Measurements from ENCODE around the gene WTIP. TPM values are rescaled to one million over a fixed set of nuclear protein-coding genes. Genes with fewer than 3 reads are reported as not detected.
"Not testable (repeated sequence)": the region's sequence is repeated elsewhere in the genome, so short reads cannot be mapped to it uniquely, and the experiment has no call there.

WTIP gene
- total and polyA plus RNA-seq, 9 donors = 16.5 to 26.2 (median 20.8) TPM

DNA sequence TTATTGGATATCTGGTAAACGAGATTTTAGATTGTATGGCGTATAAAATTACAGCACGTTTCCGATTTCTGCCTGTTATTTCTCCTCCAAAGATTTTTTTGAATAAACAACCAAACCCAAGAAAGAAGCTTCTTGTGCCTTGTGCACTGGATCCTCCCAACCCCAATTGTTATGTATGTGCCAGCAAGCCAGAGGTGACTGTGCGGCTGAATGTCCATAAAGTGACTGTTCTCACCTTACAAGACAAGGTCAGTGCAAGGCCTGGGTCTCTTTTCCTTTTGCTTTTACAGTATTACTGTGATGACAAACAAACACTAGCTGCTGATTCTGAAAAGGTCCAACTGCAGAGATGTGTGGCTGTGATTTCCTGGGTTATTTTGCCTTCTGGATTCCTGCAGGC is 22.9 kb upstream of the WTIP start:
- Histone ChIP-seq H3K36me3 (ENCODE audit: control insufficient read depth, insufficient read depth, low read length) (peaks cover 59% of the 10 kb centered on the region), H3K27ac (ENCODE audit: low read length) (no peak overlapping the region), H3K9me3 (replicated peaks; ENCODE audit: control insufficient read depth, low read depth, low read length) (no peaks in the 10 kb centered on the region), H3K4me3 (ENCODE audit: low read length) (no peak overlapping the region), H3K27me3 (ENCODE audit: control insufficient read depth, insufficient read depth, low read length) (no peaks in the 10 kb centered on the region), H3K4me1 (ENCODE audit: control insufficient read depth, insufficient read depth, low read length) (peaks cover 12% of the 10 kb centered on the region)
- WGBS (ENCODE audit: insufficient coverage) = 83% methylated on average over 1 of the region's 5 CpGs
- no peak for DNase-seq

DNA sequence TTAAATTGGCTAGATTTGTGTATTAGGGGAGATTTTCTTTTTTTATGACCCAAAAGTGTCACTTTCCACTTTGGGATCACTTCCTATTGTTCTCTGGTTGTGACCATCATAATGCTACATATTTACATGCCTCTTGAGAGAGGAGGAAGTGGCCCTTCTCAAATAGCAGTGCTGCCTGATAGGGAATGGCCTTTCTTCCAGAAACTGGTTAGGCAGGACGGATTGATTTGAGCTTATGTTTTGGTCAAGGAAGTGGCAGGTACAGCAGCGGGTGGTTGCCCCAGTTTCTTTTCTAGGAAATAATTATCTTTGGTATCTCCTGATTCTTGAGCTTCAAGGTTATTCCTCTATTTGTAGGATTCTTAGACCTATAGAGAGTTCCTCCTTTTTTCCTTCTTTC is 21.9 kb upstream of the WTIP start:
- Histone ChIP-seq H3K9me3 (replicated peaks; ENCODE audit: control insufficient read depth, low read depth, low read length) (no peaks in the 10 kb centered on the region), H3K27me3 (ENCODE audit: control insufficient read depth, insufficient read depth, low read length) (no peaks in the 10 kb centered on the region), H3K36me3 (ENCODE audit: control insufficient read depth, insufficient read depth, low read length) (peaks cover 58% of the 10 kb centered on the region), H3K4me1 (ENCODE audit: control insufficient read depth, insufficient read depth, low read length) (peaks cover 12% of the 10 kb centered on the region), H3K4me3 (ENCODE audit: low read length) (no peak overlapping the region), H3K27ac (ENCODE audit: low read length) (no peak overlapping the region)
- DNase-seq = no peak
- WGBS (ENCODE audit: insufficient coverage) = no CpG with 5 or more reads among the region's 2 CpGs

DNA sequence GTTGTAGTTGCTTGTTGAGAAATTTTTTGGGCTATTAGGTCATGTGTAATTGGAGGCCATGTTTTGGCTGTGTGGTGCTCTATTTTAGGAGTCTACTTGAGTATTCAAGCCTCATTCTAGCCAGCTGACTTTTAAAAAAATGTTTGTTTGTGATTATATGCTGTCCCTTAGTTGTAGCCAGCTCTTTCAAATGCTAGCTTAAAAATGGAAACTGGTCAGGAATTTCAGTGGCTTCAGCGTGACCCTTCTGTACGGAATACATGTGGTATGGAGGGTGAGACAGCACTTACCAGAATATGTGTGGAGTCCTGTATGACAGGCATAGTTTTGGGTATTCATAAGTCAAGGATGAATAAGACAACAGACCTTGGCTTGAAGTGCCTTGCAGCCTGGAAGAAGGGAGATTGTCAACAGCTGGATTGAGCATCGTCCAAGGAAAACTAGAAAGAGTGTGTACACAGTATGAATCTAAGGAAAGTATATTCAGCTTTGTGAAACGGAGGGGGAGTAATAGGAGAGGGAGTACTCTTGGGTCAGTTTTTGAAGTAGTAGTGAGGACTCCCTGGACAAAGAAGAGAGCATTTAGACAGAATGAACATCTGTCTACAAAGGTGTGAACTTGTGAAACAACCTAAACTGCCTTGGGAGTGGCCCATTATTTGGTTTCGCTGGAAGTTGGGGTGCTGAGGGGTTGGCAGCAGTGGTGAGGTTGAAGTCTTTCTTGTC is 20.0 kb upstream of the WTIP start:
- Histone ChIP-seq H3K27me3 (ENCODE audit: control insufficient read depth, insufficient read depth, low read length) (no peaks in the 10 kb centered on the region), H3K4me3 (ENCODE audit: low read length) (no peak overlapping the region), H3K27ac (ENCODE audit: low read length) (peak overlapping the region; percentile 20), H3K36me3 (ENCODE audit: control insufficient read depth, insufficient read depth, low read length) (peaks cover 67% of the 10 kb centered on the region), H3K4me1 (ENCODE audit: control insufficient read depth, insufficient read depth, low read length) (peaks cover 12% of the 10 kb centered on the region), H3K9me3 (replicated peaks; ENCODE audit: control insufficient read depth, low read depth, low read length) (no peaks in the 10 kb centered on the region)
- DNase-seq = no peak
- WGBS (ENCODE audit: insufficient coverage) = 72% methylated on average over 4 of the region's 5 CpGs

DNA sequence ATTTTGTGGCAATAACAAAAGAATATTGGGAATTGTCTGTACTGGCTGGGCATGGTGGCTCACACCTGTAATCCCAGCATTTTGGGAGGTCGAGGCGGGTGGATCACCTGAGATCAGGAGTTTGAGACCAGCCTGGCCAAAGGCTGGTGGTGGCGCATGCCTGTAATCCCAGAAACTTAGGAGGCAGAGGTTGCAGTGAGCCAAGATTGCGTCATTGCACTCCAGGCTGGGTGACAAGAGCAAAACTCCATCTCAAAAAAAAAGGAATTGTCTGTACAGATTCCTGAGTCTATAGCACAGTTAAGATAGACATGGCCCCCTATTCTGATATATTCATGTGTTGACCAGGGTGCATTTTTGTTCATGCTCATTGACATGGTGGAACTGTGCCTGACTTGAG is 16.8 kb upstream of the WTIP start:
- H3K9me3 ChIP-seq (replicated peaks; ENCODE audit: control insufficient read depth, low read depth, low read length); DNase-seq; H3K27ac ChIP-seq (ENCODE audit: low read length); H3K27me3 ChIP-seq (ENCODE audit: control insufficient read depth, insufficient read depth, low read length); H3K4me3 ChIP-seq (ENCODE audit: low read length); H3K4me1 ChIP-seq (ENCODE audit: control insufficient read depth, insufficient read depth, low read length): not testable (repeated sequence)
- H3K36me3 ChIP-seq (ENCODE audit: control insufficient read depth, insufficient read depth, low read length) = peaks cover 68% of the 10 kb centered on the region
- 93% methylated on average over 3 of the region's 4 CpGs for WGBS (ENCODE audit: insufficient coverage)

DNA sequence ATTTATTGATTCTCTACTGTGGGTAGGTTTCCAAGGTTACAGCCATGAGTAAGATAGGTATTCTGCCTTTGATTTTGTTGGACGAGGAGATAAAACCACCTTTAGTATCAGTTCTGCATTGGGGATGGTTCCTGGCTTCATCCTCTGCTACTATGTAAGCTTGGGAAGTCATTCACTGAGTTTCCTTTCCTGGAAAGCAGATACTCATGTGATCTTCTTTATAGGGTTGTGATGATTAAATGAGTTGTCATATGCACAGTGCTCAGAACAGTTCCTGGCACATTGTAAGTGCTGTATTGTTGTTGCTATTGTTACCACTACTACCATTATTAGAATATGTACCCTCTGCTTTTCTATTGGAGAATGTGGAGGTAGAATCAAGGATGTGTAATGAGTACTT is 13.1 kb upstream of the WTIP start:
- no peaks in the 10 kb centered on the region for H3K4me1 ChIP-seq (ENCODE audit: control insufficient read depth, insufficient read depth, low read length)
- DNase-seq = no peak
- WGBS (ENCODE audit: insufficient coverage) = no CpG with 5 or more reads among the region's 1 CpG
- H3K36me3 ChIP-seq (ENCODE audit: control insufficient read depth, insufficient read depth, low read length) = peaks cover 55% of the 10 kb centered on the region
- no peak overlapping the region for H3K27ac ChIP-seq (ENCODE audit: low read length)
- no peak overlapping the region for H3K4me3 ChIP-seq (ENCODE audit: low read length)
- H3K9me3 ChIP-seq (replicated peaks; ENCODE audit: control insufficient read depth, low read depth, low read length) = no peaks in the 10 kb centered on the region
- H3K27me3 ChIP-seq (ENCODE audit: control insufficient read depth, insufficient read depth, low read length) = no peaks in the 10 kb centered on the region

DNA sequence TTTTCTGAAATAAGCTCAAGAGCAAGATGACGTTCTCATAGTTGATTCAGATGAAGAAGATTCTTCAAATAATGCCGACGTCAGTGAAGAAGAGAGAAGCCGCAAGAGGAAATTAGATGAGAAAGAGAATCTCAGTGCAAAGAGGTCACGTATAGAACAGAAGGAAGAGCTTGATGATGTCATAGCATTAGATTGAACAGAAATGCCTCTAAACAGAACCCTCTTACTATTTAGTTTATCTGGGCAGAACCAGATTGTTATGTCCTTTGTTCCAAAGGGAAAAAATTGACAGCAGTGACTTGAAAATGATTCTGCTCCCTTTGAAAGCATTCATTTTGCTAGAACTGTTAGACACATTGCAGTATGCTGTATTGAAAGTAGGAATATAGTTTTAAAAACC is 12.5 kb upstream of the WTIP start:
- H3K27me3 ChIP-seq (ENCODE audit: control insufficient read depth, insufficient read depth, low read length); H3K27ac ChIP-seq (ENCODE audit: low read length); DNase-seq; H3K4me3 ChIP-seq (ENCODE audit: low read length); H3K4me1 ChIP-seq (ENCODE audit: control insufficient read depth, insufficient read depth, low read length); H3K9me3 ChIP-seq (replicated peaks; ENCODE audit: control insufficient read depth, low read depth, low read length): not testable (repeated sequence)
- WGBS (ENCODE audit: insufficient coverage) = no CpG with 5 or more reads among the region's 5 CpGs
- H3K36me3 ChIP-seq (ENCODE audit: control insufficient read depth, insufficient read depth, low read length) = peaks cover 49% of the 10 kb centered on the region

DNA sequence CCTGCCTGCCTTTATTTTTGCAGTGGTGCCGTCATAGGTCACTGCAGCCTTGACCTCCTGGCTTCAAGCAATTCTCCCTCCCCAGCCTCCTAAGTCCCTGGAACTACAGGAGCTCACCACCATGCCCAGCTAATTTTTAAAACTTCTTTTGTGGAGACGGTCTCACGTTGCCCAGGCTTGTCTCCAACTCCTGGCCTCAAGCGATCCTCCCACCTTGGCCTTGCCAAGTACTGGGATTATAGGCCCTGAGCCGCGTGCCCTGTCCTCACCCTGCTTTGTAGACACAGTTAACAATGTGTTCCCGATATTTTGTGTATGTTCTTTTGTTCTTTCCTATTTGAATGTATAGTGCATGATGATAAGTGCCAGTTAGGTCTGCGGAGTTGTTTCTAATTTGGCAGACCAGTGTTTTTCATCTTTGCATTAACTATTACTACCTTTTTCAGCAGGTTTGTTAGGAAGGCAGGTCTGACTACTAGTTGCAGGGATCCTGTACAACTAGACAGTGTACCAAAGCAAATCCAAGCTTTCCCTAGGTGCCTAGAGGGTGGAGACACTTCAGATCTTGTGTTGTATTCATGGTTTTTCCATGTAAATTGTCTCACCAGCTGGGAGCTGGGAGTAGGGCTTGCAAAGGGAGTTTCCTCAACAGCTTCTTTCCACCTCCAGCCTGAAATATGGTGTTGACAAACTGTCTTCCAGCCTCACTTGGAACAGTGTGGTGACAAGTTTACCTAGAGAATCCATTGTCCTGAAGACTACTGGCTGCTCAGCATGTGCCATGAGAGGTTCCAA is 9.5 kb upstream of the WTIP start:
- H3K4me1 ChIP-seq (ENCODE audit: control insufficient read depth, insufficient read depth, low read length) = no peaks in the 10 kb centered on the region
- no peak overlapping the region for H3K4me3 ChIP-seq (ENCODE audit: low read length)
- 77% methylated on average over 1 of the region's 8 CpGs for WGBS (ENCODE audit: insufficient coverage)
- H3K27ac ChIP-seq (ENCODE audit: low read length) = no peak overlapping the region
- H3K9me3 ChIP-seq (replicated peaks; ENCODE audit: control insufficient read depth, low read depth, low read length) = no peaks in the 10 kb centered on the region
- DNase-seq = no peak
- H3K27me3 ChIP-seq (ENCODE audit: control insufficient read depth, insufficient read depth, low read length) = no peaks in the 10 kb centered on the region
- H3K36me3 ChIP-seq (ENCODE audit: control insufficient read depth, insufficient read depth, low read length) = peaks cover 31% of the 10 kb centered on the region

DNA sequence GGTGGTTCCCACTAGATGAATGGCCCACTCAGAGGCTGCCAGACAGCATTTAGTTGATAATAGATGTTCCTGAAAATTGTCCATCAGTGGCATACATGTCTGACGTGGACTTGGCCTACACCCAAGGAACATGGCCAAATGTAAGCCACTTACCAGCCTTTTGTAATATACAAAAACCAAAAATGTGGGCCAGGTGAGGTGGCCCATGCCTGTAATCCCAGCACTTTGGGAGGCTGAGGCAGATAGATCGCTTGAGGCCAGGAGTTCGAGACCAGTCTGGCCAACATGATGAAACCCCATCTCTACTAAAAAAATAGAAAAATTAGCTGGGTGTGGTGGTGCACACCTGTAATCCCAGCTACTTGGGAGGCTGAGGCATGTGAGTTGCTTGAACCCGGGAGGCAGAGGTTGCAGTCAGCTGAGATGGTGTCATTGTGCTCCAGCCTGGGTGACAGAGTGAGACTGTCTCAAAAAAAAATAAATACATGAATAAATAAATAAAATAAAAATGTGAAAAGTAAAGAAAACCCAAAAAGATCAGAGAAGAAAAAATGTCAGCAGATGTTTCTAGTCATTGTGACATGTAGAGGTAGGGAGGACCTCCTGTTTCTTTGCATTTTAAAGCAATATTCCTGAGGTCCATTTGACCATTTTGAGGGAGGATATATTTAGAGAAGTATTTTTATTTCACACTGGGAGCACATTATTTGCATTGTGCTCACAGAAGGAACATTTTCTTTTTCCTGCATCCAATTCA is 7.1 kb upstream of the WTIP start:
- no peak overlapping the region for H3K4me3 ChIP-seq (ENCODE audit: low read length)
- H3K27ac ChIP-seq (ENCODE audit: low read length) = no peak overlapping the region
- H3K4me1 ChIP-seq (ENCODE audit: control insufficient read depth, insufficient read depth, low read length) = no peaks in the 10 kb centered on the region
- no peaks in the 10 kb centered on the region for H3K9me3 ChIP-seq (replicated peaks; ENCODE audit: control insufficient read depth, low read depth, low read length)
- H3K27me3 ChIP-seq (ENCODE audit: control insufficient read depth, insufficient read depth, low read length) = no peaks in the 10 kb centered on the region
- DNase-seq = no peak
- no CpG with 5 or more reads among the region's 4 CpGs for WGBS (ENCODE audit: insufficient coverage)
- H3K36me3 ChIP-seq (ENCODE audit: control insufficient read depth, insufficient read depth, low read length) = peaks cover 19% of the 10 kb centered on the region

DNA sequence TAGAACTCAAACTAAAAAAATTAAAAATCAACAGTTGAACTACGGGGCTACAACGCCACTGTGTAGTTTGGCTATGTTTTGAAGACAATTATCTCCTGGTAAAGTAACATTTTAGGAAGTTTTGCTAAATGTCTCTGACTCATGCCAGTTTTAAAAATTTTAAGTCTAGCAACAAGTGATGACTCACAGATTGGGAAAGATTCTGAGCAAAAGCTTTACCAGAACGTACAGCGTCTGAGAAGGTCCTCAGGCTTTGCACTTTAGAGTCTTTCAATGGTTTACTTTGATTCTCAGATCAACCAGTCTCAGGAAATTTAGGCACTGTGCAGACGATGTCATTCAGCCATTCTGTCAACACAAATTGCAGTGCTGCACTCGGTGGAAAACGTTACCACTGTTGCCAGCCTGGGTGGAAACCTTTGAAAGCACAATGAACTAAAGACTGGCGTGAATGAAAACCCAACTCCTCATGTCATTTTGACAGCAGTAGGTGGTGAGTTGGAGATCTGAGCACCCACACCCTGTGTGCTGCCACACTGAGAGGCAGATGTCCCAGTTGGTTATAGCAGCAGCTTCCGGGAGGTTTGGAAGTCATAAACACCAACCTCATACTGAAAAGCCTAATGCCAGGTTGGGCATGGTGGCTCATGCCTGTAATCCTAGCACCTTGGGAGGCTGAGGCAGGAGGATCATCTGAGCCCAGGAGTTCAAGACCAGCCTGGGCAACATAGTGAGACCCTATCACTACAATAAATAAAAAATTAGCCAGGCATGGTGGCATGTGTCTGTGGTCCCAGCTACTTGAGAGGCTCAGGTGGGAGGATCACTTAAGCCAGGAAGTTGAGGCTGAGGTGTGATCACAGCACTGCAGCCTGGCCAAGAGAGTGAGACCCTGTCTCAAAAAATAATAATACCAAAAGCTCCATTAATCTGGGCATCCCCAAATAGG is 6.3 kb upstream of the WTIP start:
- Histone ChIP-seq H3K4me3 (ENCODE audit: low read length) (no peak overlapping the region), H3K27me3 (ENCODE audit: control insufficient read depth, insufficient read depth, low read length) (no peaks in the 10 kb centered on the region), H3K4me1 (ENCODE audit: control insufficient read depth, insufficient read depth, low read length) (peaks cover under 1% of the 10 kb centered on the region), H3K36me3 (ENCODE audit: control insufficient read depth, insufficient read depth, low read length) (peaks cover 15% of the 10 kb centered on the region), H3K9me3 (replicated peaks; ENCODE audit: control insufficient read depth, low read depth, low read length) (no peaks in the 10 kb centered on the region), H3K27ac (ENCODE audit: low read length) (no peak overlapping the region)
- WGBS (ENCODE audit: insufficient coverage) = 49% methylated on average over 5 of the region's 9 CpGs
- DNase-seq = no peak
